Smooth muscle cell (in vitro differentiated cells): ENCODE data around the gene TGFBR3. TPM values are rescaled to one million over a fixed set of nuclear protein-coding genes. Genes with fewer than 3 reads are reported as not detected.
A peak's percentile ranks its signal among the peaks of the same experiment; 100 is the strongest.

ENCODE experiments used
- DNase-seq: peaks from one replicate; lab custom pipeline; 2025; ENCODE audit not compliant: unreplicated experiment; lab: John Stamatoyannopoulos, UW
- H2AFZ ChIP-seq: fragments of 200-600 bp; sonication (generic); 2 replicates; pipeline ENCODE4 v1.6.0; 2016; ENCODE audit warnings: antibody characterized with exemption, low read depth, mild to moderate bottlenecking
- H3F3A ChIP-seq: fragments of 200-600 bp; sonication (generic); 2 replicates; pipeline ENCODE4 v1.6.0; 2017; ENCODE audit warnings: antibody characterized with exemption, low read depth
- H3K27ac ChIP-seq: fragments of 200-600 bp; sonication (generic); 2 replicates; pipeline ENCODE4 v1.5.1; 2016; ENCODE audit warnings: low read depth, mild to moderate bottlenecking
- H3K27me3 ChIP-seq: fragments of 200-600 bp; sonication (generic); 2 replicates; pipeline ENCODE4 v1.6.1; 2016; ENCODE audit warnings: low read depth, mild to moderate bottlenecking
- H3K36me3 ChIP-seq: fragments of 200-600 bp; sonication (generic); 2 replicates; pipeline ENCODE4 v1.5.1; 2016; ENCODE audit warnings: low read depth
- H3K4me1 ChIP-seq: fragments of 200-600 bp; sonication (generic); 2 replicates; pipeline ENCODE4 v1.5.1; 2016; ENCODE audit warnings: low read depth
- H3K4me2 ChIP-seq: fragments of 200-600 bp; sonication (generic); 2 replicates; pipeline ENCODE4 v1.6.0; 2016; ENCODE audit warnings: mild to moderate bottlenecking
- H3K4me3 ChIP-seq: fragments of 200-600 bp; sonication (generic); 2 replicates; pipeline ENCODE4 v1.5.1; 2016; ENCODE audit warnings: mild to moderate bottlenecking
- H3K79me2 ChIP-seq: fragments of 200-600 bp; sonication (generic); 2 replicates; pipeline ENCODE4 v1.6.0; 2016; ENCODE audit warnings: low read depth, mild to moderate bottlenecking
- H3K9ac ChIP-seq: fragments of 200-600 bp; sonication (generic); 2 replicates; pipeline ENCODE4 v1.6.0; 2016; ENCODE audit warnings: low read depth
- H3K9me3 ChIP-seq: fragments of 200-600 bp; sonication (generic); replicated peaks from 2 replicates; pipeline ENCODE4 v1.5.1; 2016; ENCODE audit warnings: low read depth
- H4K20me1 ChIP-seq: fragments of 200-600 bp; sonication (generic); 2 replicates; pipeline ENCODE4 v1.6.0; 2016; ENCODE audit warnings: low read depth
- WGBS: methylation state at CpG from one replicate; pipeline ENCODE4 v1.1.7; 2016; ENCODE audit warnings: low lambda C conversion rate; 5-methylcytosine and 5-hydroxymethylcytosine counted together
- polyA plus RNA-seq: library from polyadenylated mRNA; unstranded; fragments of >200 nt; fragmentation: Nextera tagmentation; extraction: Ambion mirVana; gene quantifications from 2 replicates; pipeline ENCODE4 v1.2.1, GENCODE V29; 2016
- total RNA-seq: library from RNA; depleted of rRNA; stranded (reverse); fragments of >200 nt; gene quantifications from 2 replicates; pipeline ENCODE4 v1.2.3, GENCODE V29; 2014
- TF ChIP-seq, protein P1 (sequence below): fragments of 200-600 bp; sonication (generic); IDR thresholded peaks from 2 replicates; pipeline ENCODE4 v1.5.1; 2017; ENCODE audit warnings: borderline replicate concordance, mild to moderate bottlenecking, antibody characterized with exemption; ENCODE audit not compliant: insufficient read depth, poor library complexity, severe bottlenecking

The TGFBR3 gene
- total and polyA plus RNA-seq, 2 experiments from 2014 or later = 68.3 to 112 TPM

DNA sequence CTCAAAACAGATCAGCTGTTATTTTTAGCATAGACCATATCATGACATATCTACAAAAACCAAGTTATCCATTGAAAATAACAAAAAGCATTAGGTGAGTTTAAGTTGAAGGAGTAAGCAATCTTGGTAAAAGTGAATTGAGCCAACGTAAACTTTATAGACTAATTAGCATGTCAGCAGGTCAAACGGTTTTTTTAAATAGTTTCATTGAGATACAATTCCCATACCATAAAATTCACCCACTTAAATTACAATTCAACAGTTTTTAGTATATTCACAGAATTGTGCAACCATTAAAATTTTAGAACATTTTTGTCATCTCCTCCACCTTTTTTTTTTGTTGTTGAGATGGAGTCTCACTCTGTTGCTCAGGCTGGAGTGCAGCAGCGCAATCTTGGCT, 92.1 kb downstream of the TGFBR3 start:
- peaks cover 6% of the 10 kb centered on the region for H4K20me1 ChIP-seq
- H3K9me3 ChIP-seq = no peaks in the 10 kb centered on the region
- H3K27me3 ChIP-seq = no peaks in the 10 kb centered on the region
- no peak overlapping the region for H2AFZ ChIP-seq
- H3K4me3 ChIP-seq = no peak overlapping the region
- no peak overlapping the region for H3K4me2 ChIP-seq
- WGBS = 92% methylated on average over 3 of the region's 3 CpGs
- no peak overlapping the region for H3K9ac ChIP-seq
- no peak overlapping the region for H3K27ac ChIP-seq
- H3F3A ChIP-seq = peaks cover 23% of the 10 kb centered on the region
- TF ChIP-seq, protein P1, sequence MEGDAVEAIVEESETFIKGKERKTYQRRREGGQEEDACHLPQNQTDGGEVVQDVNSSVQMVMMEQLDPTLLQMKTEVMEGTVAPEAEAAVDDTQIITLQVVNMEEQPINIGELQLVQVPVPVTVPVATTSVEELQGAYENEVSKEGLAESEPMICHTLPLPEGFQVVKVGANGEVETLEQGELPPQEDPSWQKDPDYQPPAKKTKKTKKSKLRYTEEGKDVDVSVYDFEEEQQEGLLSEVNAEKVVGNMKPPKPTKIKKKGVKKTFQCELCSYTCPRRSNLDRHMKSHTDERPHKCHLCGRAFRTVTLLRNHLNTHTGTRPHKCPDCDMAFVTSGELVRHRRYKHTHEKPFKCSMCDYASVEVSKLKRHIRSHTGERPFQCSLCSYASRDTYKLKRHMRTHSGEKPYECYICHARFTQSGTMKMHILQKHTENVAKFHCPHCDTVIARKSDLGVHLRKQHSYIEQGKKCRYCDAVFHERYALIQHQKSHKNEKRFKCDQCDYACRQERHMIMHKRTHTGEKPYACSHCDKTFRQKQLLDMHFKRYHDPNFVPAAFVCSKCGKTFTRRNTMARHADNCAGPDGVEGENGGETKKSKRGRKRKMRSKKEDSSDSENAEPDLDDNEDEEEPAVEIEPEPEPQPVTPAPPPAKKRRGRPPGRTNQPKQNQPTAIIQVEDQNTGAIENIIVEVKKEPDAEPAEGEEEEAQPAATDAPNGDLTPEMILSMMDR = no peak
- DNase-seq = no peak
- no peaks in the 10 kb centered on the region for H3K36me3 ChIP-seq
- H3K79me2 ChIP-seq = peaks cover 33% of the 10 kb centered on the region
- peaks cover 43% of the 10 kb centered on the region for H3K4me1 ChIP-seq

DNA sequence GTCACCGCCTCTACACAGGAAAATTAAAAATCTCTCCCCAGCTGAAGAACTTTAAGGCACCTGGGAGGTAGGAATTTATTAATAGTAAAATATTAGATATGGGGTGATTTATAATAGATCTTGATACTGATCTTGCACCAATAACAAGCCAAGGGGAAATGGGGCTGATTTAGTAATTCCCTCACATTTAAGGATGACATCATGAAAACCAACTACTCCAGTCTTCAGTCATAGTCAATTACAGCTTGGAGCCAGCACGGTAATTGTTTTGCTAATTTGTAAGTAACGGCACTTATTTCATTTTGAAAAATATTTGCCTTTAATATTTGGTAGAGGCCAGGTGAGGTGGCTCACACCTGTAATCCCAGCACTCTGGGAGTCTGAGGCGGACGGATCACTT, 92.8 kb downstream of the TGFBR3 start:
- H3K4me1 ChIP-seq = peaks cover 36% of the 10 kb centered on the region
- no peak overlapping the region for H2AFZ ChIP-seq
- DNase-seq = no peak
- H3K4me3 ChIP-seq = no peak overlapping the region
- no peaks in the 10 kb centered on the region for H4K20me1 ChIP-seq
- WGBS = 92% methylated on average over 5 of the region's 5 CpGs
- no peaks in the 10 kb centered on the region for H3K27me3 ChIP-seq
- H3K9me3 ChIP-seq = no peaks in the 10 kb centered on the region
- H3K9ac ChIP-seq = no peak overlapping the region
- H3K4me2 ChIP-seq = peak overlapping the region; percentile 60
- no peak overlapping the region for H3K27ac ChIP-seq
- TF ChIP-seq, protein P1 = no peak
- no peaks in the 10 kb centered on the region for H3K36me3 ChIP-seq
- peaks cover 30% of the 10 kb centered on the region for H3K79me2 ChIP-seq
- peaks cover 20% of the 10 kb centered on the region for H3F3A ChIP-seq

DNA sequence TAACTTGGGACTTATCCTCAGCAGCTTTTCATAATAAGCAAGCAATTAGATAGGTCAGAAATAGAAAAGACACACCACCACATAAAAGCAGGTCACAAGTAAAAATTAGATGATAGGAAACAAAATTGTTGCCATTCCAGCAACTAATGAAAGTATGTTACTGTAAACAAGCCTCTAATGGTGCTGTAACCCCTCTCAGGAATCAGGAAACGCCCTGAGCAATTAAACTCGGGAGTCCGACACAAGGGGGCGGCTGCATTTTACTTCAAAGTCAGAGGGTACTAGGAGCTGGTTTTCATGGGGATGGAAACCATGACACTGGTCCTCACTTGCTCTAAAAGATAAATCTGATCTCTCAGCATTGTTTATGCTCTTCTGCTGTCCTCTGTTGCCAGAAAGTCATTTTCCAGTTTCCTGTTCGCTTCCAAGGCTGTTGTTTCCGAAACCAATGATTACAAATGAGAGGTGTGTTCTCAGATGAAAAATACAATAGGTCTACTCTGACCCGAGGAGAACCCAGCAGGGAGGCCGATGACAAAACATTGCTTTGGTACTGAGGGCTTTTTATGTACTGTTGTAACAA, 93.4 kb downstream of the TGFBR3 start:
- H4K20me1 ChIP-seq = no peaks in the 10 kb centered on the region
- H3K9ac ChIP-seq = no peak overlapping the region
- DNase-seq = no peak
- H2AFZ ChIP-seq = no peak overlapping the region
- peak overlapping the region; percentile 60 for H3K4me2 ChIP-seq
- H3K36me3 ChIP-seq = no peaks in the 10 kb centered on the region
- TF ChIP-seq, protein P1 = no peak
- H3K4me1 ChIP-seq = peaks cover 36% of the 10 kb centered on the region
- no peaks in the 10 kb centered on the region for H3K9me3 ChIP-seq
- WGBS = 48% methylated on average over 8 of the region's 8 CpGs
- H3K27ac ChIP-seq = peak overlapping the region; percentile 3
- no peaks in the 10 kb centered on the region for H3K27me3 ChIP-seq
- H3K79me2 ChIP-seq = peaks cover 31% of the 10 kb centered on the region
- peaks cover 20% of the 10 kb centered on the region for H3F3A ChIP-seq
- H3K4me3 ChIP-seq = no peak overlapping the region

DNA sequence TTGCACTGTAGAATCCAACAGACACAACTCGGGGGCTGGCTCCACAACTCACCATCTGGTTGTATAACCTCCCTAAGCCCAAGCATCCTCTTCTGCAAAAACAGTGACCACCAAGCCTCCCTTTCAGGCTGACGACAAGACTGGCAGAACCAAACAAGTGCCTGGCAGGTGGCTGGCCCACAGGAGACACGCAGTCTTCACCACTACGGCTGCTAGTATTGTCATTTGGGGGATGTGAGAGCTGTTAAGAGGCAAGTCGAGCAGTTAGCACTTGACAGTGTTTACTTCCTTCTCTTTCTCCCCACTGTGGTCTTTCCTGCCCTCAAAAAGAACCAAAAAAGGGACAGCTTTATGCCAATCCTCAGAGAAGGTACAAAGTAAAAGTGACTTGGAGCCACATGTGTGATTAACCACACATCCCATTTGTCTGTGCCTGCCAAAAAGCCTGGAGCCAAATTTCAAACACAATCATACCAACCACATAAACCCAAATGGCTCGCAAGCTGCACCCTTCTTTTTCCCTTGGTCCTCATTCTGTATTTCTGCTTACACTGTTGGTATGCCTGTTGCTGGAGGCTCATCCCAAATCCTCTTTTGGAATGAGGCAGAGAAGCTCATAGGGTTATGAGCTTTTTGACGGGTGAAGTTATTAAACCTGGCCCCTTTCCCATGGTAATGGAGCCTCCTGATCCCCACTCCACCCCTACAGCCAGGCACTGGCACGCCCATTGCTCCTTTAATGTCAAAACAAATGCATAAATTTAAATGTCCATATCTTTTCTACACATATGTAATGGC, 94.1 kb downstream of the TGFBR3 start:
- H3K4me2 ChIP-seq = no peak overlapping the region

More for the DNA sequence above, 94.1 kb downstream of the TGFBR3 start:
- Histone ChIP-seq H2AFZ (no peak overlapping the region), H3K36me3 (no peaks in the 10 kb centered on the region), H3K27ac (peak overlapping the region; percentile 3), H3K27me3 (no peaks in the 10 kb centered on the region), H3K4me3 (no peak overlapping the region), H3F3A (peaks cover 15% of the 10 kb centered on the region), H3K9me3 (no peaks in the 10 kb centered on the region), H3K79me2 (peaks cover 38% of the 10 kb centered on the region), H3K9ac (no peak overlapping the region), H3K4me1 (peaks cover 36% of the 10 kb centered on the region), H4K20me1 (no peaks in the 10 kb centered on the region)
- 65% methylated on average over 8 of the region's 8 CpGs for WGBS
- TF ChIP-seq, protein P1 = no peak
- no peak for DNase-seq
